ENCODE data around the gene EPB42.

- TF ChIP-seq CTCF (IDR thresholded peaks at IDR 0.05; ENCODE audit: borderline replicate concordance, extremely low read depth, low read length, poor library complexity, severe bottlenecking) (no peak), EZH2 (IDR thresholded peaks at IDR 0.05; ENCODE audit: borderline replicate concordance, low read depth, low read length, severe bottlenecking) (no peak)
Measured at GRCh38 chr15:43190178-43190577, 30.6 kb downstream of the EPB42 start.

Data from DND-41 (cell line).